H7 (cell line): ENCODE measurements around the gene SLC44A3. TPM values are rescaled to one million over a fixed set of nuclear protein-coding genes. Genes with fewer than 3 reads are reported as not detected.
A peak's percentile ranks its signal among the peaks of the same experiment; 100 is the strongest.

Experiments
- DNase-seq: peaks from one replicate; pipeline ENCODE4 v3.0.0; 2012
- H3K27me3 ChIP-seq: 2 replicates; pipeline ENCODE4 v1.6.0; 2011; ENCODE audit warnings: mild to moderate bottlenecking, low read length; ENCODE audit not compliant: control insufficient read depth, insufficient read depth
- H3K36me3 ChIP-seq: replicated peaks from 2 replicates; pipeline ENCODE4 v1.5.1; 2011; ENCODE audit warnings: low read length; ENCODE audit not compliant: control insufficient read depth, insufficient read depth
- H3K4me3 ChIP-seq: 2 replicates; pipeline ENCODE4 v1.5.1; 2011; ENCODE audit warnings: low read depth, mild to moderate bottlenecking, control low read depth, low read length, moderate library complexity; ENCODE audit not compliant: insufficient read depth
- total RNA-seq: library from RNA; depleted of rRNA; stranded (reverse); fragments of >200 nt; shearing (Covaris generic); gene quantifications from 2 replicates; pipeline ENCODE4 v1.2.3, GENCODE V29; 2014

The SLC44A3 gene
- total RNA-seq, 1 experiment from 2014 or later: 0.83 TPM

DNA sequence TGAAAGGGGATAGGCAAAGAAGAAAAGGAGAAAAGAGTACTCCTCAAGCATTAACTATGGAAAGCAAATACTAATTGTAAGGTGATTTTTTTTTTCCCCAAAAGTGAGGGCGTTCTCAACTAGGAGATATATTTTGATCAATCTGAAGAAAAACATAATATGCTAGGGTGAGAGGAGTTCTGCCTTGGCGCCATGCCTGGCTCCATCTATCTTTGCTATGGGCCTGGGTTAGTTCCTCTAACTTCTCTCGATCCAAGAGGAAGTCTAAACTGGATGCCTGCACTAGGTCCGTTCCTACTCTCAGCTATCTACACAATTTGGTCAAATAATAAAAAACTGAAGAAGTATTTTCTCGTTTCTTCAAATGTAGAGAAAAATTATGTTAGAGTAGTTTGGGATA lies 86.2 kb downstream of the SLC44A3 start:
- no peaks in the 10 kb centered on the region; the same call in none of the 2 replicates for H3K36me3 ChIP-seq
- DNase-seq: no peak
- no peaks in the 10 kb centered on the region for H3K27me3 ChIP-seq
- H3K4me3 ChIP-seq: no peak overlapping the region

DNA sequence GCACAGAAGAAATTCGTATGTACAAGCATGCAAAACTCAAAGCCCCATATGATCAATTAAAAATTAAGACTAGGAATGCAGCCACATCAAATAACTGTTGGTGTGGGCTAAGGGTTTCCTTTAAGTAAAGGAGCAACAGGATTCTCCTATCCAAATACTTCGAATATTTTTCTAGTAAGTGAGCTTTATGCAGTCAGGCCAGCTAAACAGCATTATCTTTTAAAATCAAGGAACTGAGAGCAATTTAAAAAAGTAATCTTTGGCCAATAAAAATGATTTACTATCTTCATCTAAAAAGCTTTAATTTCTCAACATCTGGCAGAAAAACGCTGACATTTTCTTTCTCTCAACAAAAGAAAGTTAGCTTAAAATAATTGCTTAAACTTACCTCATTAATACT lies 87.0 kb downstream of the SLC44A3 start:
- H3K36me3 ChIP-seq: no peaks in the 10 kb centered on the region; the same call in 1 of the 2 replicates
- H3K27me3 ChIP-seq: no peaks in the 10 kb centered on the region
- no peak for DNase-seq
- no peak overlapping the region for H3K4me3 ChIP-seq

DNA sequence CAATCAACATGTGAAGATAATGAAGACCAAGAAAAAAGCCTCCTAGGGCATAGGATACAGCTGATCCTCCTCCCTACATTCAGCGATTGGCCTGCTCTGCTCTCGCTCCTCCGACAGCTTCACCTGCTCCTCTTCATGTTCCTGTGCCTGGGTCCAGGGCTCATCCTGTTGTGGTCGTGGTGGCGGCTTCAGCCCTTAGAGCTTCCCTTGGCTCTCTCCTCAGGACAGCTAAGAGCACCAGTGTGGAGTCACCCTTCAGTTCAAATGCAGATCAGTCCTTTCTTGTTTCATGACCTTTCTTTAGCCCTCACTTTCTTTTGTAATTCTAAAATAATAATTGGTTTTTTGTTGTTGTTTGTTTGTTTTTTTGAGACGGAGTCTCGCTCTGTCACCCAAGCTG lies 88.0 kb downstream of the SLC44A3 start:
- Histone ChIP-seq H3K36me3 (no peaks in the 10 kb centered on the region), H3K4me3 (no peak overlapping the region), H3K27me3 (no peaks in the 10 kb centered on the region)
- no peak for DNase-seq

DNA sequence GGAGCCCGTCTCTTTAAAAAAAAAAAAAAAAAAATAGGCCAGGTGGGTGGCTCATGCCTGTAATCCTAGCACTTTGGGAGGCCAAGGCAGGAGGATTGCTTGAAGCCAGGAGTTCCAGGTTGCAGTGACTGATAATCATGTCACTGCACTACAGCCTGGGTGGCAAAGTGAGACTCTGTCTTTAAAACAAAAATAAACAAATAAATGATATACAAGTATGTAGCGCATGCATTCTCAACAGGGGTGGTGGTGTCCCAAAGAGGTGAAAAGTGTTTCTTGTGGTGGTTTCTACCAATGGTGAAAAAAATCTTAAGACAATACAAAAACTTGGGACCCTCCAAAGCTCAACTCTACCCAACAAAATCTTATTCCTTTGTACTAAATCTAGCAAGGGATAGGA lies 88.8 kb downstream of the SLC44A3 start:
- Histone ChIP-seq H3K27me3 (no peaks in the 10 kb centered on the region), H3K36me3 (no peaks in the 10 kb centered on the region), H3K4me3 (no peak overlapping the region)
- DNase-seq: no peak

DNA sequence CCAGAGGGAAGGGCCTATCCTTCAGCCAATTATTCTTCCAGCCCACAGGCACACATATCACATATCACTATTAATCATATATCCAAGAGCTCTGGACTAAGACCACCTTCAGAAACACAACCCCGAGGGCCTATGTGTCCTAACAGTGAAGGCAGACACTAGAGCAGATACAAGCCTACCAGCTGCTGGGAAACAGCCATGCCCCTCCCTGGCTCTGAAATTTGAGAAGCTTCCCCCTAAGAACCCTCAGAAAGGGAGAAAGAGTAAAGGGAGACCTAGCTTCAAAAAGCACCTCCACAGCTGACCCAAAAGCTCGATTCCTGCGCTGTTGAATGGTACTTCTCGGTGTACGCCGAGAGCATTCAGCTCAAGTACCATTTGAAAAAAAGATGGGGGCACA lies 89.3 kb downstream of the SLC44A3 start:
- Histone ChIP-seq H3K36me3 (no peaks in the 10 kb centered on the region), H3K4me3 (no peak overlapping the region), H3K27me3 (no peaks in the 10 kb centered on the region)
- peak; percentile 30 for DNase-seq

DNA sequence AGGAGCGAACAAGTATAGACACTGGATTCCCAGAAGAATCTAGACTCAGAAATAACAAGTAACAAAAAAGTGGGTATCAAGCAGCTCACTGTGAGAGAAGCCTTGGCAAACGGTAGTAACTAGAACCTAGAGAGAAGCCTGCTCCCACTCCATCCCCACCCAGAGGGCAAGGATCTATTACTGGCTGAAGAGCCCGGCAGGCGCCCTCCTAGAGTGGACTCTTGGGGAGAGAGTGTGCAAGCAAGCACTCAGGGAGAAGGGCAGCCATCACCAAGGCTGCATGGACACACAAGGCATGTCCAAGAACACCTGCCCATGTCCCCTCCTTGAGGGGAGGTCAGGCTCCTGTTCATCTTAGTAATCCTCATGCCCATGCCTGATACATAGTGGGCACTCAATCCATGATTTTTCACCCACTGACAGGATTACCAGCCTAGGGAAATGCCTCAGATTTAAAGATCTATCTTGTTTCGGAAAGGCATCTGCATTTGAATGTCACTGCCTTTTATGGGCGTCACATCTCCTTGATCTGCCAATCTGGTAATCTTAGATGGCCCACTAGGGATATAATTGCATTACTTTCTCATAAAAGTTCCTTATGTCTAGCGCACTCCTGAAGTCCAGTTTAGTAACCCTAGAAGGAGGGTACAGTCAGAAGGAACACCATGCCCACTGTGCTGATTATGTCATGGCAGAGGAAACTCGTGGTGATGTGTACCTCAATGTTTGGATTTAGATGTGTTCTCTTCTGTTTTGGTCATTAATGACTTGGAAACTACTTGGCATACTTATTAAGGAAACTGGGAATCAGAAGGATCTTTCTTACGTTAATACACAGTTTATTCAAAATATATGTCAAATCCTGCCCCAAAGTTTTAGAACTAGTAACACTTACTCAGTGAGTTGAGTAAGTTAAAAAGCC lies 92.4 kb downstream of the SLC44A3 start:
- DNase-seq: no peak
- Histone ChIP-seq H3K4me3 (no peak overlapping the region), H3K27me3 (no peaks in the 10 kb centered on the region), H3K36me3 (no peaks in the 10 kb centered on the region)

DNA sequence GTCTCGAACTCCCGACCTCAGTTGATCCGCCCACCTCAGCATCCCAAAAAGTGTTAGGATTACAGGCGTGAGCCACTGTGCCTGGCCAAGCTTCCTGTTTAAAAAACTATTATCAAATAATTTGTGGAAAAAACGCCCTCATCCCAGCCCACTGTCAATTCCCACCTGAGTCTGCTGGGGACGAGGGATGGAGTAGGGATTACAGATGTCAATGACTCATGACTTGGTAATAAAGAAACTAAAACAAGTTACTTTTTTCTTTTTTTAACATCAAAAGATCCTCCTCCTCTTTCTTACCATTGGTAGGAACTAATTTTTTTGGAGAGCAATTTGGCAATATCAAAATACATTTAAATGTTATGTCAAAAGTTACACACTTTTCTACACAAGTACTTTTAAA lies 97.1 kb downstream of the SLC44A3 start:
- DNase-seq: no peak
- Histone ChIP-seq H3K36me3 (no peaks in the 10 kb centered on the region), H3K4me3 (no peak overlapping the region), H3K27me3 (no peaks in the 10 kb centered on the region)

DNA sequence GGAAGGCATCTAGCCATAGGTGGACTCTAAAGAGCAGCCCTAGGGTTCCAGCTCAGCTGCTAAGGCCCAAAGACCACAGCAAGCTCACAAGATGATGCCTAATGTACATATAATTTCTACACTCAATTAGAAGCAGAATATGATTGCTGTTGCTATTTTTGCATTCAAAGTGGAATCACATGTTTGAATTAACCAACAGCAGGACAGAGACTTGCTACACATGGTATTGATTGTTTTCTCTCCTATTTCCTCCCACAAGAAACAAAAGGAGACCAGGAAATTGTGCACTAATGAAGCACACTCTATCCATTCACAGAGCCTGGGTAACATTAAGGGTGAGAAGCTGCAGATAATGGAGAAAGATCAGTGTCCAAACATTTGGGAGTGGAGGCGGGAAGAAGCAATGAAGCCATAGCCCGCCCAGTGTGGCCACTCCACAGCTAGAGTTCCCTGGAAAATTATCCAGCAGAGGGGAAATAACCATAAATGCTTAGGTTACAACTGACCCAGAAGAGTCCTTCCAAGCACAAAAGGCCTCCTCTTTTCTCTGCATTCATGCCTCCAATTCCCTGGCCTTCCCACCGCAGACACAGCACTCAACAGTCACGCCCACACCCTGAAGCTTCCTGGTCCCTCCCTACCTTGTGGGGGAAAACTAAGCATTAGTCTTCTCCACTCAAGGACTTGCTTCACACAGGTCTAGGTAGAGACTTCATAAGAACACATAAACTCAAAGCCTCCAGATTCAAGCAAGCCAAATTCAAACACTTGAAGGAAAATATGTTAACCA lies 99.3 kb downstream of the SLC44A3 start:
- Histone ChIP-seq H3K4me3 (no peak overlapping the region), H3K36me3 (no peaks in the 10 kb centered on the region), H3K27me3 (no peaks in the 10 kb centered on the region)
- DNase-seq: no peak

DNA sequence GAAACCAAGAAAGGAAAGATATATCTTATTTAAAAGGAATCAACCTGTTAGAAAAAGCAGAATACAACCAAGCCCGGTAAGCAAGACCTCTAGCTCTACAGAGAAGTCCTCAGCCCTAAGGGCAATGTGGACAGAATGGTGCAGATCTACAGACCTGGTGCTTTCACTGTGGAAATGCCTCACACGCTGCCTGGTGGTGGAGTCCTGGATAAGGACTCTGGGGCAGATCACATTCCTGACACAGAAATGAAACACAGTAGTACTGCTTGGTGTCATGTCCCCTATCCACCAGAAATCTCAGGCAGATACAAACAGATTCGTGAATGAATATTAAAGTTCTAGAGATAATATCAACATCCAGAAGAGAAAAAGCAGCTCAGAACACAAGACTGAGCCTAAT lies 99.9 kb downstream of the SLC44A3 start:
- DNase-seq: no peak
- Histone ChIP-seq H3K27me3 (no peaks in the 10 kb centered on the region), H3K4me3 (no peak overlapping the region), H3K36me3 (no peaks in the 10 kb centered on the region)

DNA sequence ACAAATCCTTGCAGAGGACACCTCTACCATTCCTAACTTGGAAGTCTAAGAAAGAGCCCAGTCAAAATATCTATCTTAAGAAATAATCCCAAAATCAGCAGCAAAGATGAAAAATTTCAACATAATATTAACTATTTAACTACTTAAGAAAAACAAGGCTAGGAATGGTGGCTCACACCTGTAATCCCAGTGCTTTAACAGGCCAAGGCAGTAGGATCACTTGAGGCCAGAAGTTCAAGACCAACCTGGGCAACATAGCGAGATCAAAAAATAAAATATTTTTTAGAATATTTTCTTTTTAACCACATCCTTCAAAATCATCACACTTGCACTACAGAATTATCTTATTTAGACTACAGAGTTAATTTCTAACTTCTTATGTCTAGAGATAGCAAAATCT lies 101.8 kb downstream of the SLC44A3 start:
- no peak overlapping the region for H3K4me3 ChIP-seq

DNA sequence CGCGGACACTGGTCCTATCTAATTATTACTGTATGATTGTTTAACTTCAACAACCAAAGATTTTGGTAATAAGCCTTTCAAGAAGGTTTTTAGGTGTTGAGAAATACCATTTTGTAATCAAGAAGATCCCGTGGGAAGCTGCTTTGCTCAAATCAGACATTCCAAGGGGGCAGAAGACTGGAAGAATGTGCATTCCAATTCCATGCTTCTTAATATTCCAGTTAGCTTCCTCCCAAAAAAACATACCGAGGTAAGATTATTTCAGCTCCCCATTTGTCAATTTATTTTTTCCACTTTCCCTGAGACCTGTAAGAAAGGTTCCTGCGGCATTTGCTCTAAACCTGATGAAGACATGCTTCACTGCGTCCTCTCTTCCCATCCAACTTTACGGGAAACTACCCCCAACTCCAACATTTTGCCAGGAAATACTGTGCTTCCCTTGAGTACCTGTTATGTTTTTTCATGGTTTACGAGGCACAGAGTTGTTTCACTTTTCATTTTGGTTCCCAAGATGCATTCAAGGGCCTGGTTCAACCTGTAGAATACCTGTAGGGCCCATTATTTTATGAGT lies 102.7 kb downstream of the SLC44A3 start:
- Histone ChIP-seq H3K27me3 (no peaks in the 10 kb centered on the region), H3K4me3 (no peak overlapping the region), H3K36me3 (no peaks in the 10 kb centered on the region)
- no peak for DNase-seq

More for the DNA sequence above, 101.8 kb downstream of the SLC44A3 start:
- H3K27me3 ChIP-seq: no peaks in the 10 kb centered on the region
- no peaks in the 10 kb centered on the region for H3K36me3 ChIP-seq
- DNase-seq: no peak

DNA sequence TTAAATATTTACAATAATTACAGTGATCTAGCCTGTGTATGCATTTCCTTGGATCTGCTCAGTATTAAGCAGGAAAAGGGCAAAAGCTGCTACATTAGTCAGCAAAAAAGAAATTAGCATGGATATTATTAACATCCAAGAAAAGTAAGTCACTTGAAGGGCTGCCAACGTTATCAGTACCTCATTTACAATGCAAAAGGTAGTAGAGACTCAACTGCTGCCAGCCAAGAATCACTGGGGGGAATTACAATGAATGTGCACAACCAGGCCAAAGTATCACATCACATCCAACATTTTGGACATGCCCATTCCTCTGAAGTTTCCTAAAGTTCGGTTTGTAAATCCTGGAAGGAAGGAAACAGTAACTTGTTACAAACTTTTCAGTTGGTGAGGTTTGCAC lies 104.8 kb downstream of the SLC44A3 start:
- Histone ChIP-seq H3K4me3 (peak overlapping the region; percentile 99), H3K36me3 (no peaks in the 10 kb centered on the region), H3K27me3 (no peaks in the 10 kb centered on the region)
- DNase-seq: no peak

DNA sequence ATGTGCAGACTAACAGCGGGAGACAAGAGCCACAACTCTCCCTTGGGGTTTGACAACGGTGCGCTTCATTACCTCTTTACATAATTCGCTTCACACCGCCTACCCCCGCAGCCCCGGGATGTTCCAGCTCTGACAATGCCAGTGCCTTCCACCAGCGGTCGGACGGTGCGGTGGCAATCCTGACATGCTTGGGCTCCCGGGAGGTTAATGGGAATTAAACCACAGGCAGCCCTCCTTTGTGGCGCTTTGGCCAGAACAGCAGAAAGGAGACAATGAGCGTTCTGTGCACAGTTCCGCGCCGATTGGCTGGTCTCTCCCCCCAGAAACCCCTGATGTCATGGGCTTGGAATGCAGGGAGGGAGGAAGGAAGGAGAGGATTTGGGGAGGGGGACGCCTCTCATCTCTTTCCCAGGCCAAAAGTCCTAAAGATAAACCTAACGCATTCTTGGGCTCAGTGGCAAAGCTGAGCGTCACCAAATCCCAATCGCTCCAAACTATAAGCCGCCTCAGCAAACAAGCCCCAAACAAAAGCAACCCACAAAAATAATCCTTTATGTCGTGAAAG lies 105.5 kb downstream of the SLC44A3 start:
- peak; percentile 86 for DNase-seq
- Histone ChIP-seq H3K36me3 (no peaks in the 10 kb centered on the region), H3K4me3 (peak overlapping the region; percentile 99), H3K27me3 (no peaks in the 10 kb centered on the region)

DNA sequence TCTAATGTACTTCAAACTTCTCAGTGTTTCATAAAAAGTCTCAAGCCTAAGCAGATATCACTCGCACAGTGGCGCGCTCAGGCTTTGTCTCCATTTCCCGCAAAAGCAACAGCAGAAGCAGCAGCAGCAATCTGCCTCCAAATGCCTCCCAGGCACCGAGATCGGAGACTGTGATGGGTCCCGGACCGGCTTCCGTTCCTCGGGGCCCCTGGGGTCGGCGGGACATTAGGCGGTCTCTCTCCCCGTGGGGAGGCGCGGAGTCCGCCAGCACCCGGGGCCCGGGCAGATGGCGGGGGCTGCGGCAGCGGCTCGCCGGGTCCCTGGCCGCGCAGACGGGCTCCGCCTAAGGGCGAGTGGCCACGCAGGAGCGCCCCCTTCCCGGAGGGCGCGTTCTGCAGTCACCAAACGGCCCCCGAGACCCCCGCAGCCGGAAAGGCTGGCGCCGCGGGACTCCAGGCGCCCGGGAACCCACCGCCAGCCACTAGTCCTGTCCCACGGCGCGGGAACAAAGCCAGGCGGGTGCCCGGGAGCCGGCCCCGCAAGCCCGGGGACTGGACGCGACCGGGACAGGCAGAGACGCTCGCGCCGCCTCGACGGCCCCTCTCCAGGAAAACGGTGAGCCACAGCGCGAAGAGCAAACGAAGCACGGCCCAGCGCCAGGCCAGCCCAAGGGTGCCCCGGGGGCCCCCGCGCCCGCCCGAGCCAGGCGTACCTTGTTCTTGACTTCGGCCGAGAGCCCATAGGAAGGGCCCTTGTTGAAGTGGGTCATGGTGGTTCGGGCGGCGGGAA lies 106.2 kb downstream of the SLC44A3 start:
- no peaks in the 10 kb centered on the region for H3K27me3 ChIP-seq
- peak; percentile 85 for DNase-seq
- peak overlapping the region; percentile 99 for H3K4me3 ChIP-seq
- no peaks in the 10 kb centered on the region for H3K36me3 ChIP-seq
